GM21619 (cell line): Measurements from ENCODE around the gene RPA1.
A peak's percentile ranks its signal among the peaks of the same experiment; 100 is the strongest.
"Not testable (repeated sequence)": the region's sequence is repeated elsewhere in the genome, so short reads cannot be mapped to it uniquely, and the experiment has no call there.

Source experiments
- ATAC-seq: cut with Tn5 transposase; IDR thresholded peaks from one replicate; pipeline ENCODE4 v1.9.1; 2021; ENCODE audit not compliant: unreplicated experiment

Gene RPA1

GRCh38 chr17:1813088-1813487 lies 16.7 kb upstream of the RPA1 start:
- ATAC-seq = no peak

DNA sequence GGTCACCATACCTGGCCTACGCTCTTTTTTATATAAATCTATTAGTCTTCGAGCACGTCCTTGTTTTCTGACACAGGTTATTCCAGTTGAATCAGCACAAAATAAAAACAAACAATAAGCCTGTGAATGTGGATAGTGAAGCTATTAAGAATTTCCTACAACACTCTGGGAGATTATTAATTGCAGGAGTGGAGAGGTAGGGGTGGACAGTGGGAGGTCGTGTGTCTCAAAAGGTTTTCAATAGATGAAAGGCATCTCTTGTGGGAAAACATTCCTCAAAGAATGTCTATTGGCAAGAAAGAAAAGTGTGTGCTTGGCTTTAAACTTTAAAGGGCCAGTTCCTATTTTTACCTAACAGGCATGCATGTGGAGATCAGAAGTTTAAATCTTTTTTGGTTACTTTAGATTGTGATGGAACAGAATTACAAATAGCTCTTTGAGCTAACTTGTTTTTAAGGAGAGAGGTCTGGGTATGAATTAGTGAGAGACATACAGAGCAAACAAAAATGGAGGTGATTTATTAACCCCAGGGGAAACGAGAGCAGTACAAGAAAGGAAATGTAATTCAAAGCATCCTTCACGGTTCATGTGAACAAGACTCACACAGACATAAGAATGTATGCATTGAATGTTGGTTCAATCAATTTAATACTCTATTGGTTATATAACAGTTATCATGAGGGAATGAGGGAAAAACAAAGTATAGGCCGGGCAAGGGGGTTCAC lies 9.1 kb upstream of the RPA1 start:
- ATAC-seq = no peak

DNA sequence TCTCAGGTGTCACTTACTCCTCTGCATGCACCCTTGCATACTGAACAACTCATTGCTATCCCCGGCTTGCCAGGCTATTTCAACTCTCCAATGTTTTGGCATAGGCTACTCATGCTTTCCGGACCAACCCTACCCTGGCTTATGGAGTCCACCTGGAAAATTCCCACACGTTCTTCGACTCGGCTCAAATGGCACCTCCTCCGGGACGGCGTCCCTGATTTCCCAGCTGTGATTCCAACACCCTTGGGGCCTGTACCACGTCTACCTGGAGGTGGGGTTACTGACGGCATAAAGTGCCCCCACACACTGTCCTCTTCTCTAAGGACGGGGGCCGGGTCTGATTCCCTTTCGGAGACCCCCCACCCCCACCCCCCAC lies 601 bp upstream of the RPA1 start:
- peak; percentile 11 for ATAC-seq

DNA sequence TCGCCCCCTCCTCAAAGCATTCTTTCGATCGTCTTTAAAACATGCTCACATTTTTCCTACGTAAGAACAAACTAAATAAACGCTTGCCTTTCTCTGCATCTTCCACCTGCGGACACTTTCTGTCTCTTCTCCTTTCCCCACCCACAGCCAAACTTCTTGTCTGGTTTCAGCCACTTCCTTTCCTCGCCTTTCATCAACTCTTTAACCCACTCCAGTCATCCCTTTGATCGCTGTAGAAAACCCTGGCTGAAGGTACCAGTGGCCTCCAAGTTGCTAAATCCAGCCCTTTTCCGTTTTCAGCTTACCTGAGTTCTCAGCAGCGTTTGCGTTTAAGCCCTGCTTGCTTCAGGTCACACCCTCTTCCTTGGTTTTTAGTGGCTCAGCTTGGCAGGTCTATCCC lies 483 bp downstream of the RPA1 start:
- ATAC-seq = no peak

DNA sequence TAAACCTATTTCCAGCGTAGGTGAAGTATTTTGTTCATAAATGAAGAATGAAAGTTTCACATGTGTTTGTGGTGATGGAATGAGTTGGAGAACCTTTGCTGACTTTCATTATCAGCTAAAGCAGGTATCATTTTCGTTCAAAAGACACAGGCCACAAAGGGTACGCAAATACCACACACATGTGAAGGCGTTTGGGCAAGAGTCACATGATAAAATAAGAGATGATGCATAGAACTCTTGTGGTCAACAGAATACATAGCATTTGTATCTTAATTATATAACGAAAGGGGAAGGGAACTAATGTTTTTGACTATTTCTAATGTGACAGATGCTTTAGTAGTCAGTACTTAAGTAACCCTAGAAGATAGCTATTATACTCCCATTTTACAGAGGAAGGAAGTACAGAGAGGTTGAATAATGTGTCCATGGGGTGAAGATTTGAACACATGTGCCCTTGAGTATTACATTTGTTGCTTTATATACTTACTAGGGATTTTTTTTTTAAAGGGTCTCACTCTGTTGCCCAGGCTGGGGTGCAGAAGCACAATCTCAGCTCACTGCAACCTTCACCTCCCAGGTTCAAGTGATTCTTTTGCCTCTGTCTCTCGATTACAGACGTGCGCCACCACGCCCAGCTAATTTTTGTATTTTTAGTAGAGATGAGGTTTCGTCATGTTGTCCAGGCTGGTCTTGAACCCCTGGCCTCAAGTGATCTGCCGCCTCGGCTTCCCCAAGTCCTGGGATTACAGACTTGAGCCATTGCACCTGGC lies 4.8 kb downstream of the RPA1 start:
- ATAC-seq = peak; percentile 63

- no peak for ATAC-seq
Observed at GRCh38 chr17:1839516-1839915, 9.7 kb downstream of the RPA1 start.

DNA sequence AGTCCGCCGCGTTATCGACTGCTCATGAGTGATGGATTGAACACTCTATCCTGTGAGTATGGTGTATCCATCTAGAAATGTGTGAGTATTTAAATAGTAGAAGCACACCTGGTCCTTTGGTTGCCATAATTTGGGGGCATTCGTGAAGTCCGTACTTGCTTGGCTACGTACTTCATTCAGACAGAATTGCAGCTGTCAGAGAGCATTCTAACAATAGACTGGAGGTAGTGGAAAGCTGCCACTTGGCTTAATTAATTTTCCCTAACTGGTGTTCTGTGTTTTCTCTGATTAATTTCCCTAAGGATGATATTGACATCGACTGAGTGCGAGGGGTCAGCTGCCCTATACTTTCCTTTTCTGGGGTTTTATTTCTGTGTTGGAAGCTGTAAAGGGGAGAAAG lies 14.1 kb downstream of the RPA1 start:
- ATAC-seq = no peak

GRCh38 chr17:1847191-1847590 lies 17.4 kb downstream of the RPA1 start:
- ATAC-seq = no peak

DNA sequence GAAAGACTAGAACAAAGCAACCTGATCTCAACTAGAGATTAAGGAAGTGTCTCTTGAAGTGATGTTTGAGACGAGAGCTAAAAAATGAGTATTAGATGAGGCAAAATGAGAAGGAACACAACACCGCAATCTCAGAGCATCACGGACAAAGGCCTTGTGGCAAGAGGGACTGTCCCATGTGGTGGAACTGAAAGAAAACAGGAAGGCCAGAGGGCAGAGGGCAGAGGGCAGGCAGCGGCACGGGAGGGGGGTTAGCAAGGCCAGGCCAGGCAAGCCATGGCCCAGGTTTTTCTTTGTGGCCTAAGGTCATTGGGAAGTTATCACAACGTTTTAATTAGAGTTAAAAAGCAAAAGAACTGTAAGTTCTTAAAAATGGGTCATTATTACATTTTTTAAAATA lies 22.5 kb downstream of the RPA1 start:
- ATAC-seq = no peak

- ATAC-seq = no peak
Observed at GRCh38 chr17:1853698-1854097, 23.9 kb downstream of the RPA1 start.

- not testable (repeated sequence) for ATAC-seq
Observed at GRCh38 chr17:1856462-1856861, 26.7 kb downstream of the RPA1 start.

GRCh38 chr17:1860978-1861377 lies 31.2 kb downstream of the RPA1 start:
- ATAC-seq = no peak

- ATAC-seq = no peak
Observed at GRCh38 chr17:1861391-1862010, 31.7 kb downstream of the RPA1 start.

GRCh38 chr17:1865252-1866037 lies 35.6 kb downstream of the RPA1 start:
- no peak for ATAC-seq

GRCh38 chr17:1867307-1867706 lies 37.5 kb downstream of the RPA1 start:
- ATAC-seq = no peak

DNA sequence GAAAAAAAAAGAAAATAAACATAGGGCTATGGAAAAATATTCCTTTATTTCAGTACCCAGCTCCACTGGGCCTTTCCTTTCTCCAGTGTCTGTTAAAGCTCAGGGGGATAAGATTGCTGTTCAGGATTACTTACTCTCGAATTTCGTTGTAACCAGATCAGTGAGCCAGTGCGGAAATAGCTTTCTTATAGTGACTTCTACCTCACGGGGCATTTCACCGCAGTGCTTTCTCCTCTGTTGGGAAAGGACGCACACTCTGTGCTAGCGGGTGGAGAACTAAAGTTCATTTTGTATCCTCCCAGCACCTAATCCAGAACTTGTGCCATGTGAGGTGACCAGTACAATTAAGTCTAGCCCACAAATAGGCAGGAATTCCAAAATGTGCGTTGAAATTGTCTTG lies 38.3 kb downstream of the RPA1 start:
- ATAC-seq = no peak

DNA sequence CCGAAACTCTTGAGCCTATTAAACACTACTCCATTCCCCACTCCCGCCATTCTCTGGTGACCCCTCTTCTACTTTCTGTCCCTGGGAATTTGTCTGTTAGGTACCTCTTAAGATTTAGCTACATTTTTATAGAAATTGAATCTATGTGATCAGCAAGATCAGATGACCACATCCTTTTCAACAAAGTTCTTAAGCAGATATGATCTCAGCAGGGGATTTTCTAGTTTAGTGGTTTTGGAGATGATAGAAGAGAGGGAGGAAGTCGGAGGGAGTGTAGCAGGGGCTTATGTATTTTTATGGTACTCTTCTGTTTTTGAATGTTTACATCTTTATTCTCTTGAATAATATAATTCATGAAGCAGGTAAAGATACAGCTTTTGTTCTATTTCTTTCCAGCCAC lies 40.8 kb downstream of the RPA1 start:
- ATAC-seq = no peak

GRCh38 chr17:1871756-1872155 lies 42.0 kb downstream of the RPA1 start:
- no peak for ATAC-seq

DNA sequence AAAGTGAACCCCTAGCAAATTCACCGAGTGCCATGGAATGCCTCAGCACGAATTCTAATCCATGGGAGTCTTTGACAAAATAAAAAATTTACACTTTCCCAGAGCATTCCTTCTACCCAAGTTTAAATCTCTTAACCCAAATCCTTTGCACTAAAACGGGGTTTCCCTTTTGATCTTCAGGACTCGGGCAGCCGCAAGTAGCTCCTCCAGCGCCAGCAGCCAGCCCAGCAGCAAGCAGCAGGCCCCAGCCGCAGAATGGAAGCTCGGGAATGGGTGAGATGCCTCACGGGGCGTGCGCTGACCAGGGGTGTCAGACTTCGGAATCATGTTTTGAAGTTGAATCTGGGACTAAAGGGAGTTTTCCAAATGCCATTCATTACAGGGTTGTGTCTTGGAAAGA lies 42.4 kb downstream of the RPA1 start:
- no peak for ATAC-seq

GRCh38 chr17:1872976-1873375 lies 43.2 kb downstream of the RPA1 start:
- ATAC-seq = no peak

- no peak for ATAC-seq
Observed at GRCh38 chr17:1873418-1873817, 43.6 kb downstream of the RPA1 start.
